Activated CD4-positive, alpha-beta T cell treated with anti-CD3 and anti-CD28 coated beads, Interleukin-2, Interleukin-4, amounts not matched to agents 100 ng/mL and 50 ng/mL, durations not matched to agents 16 hours and 8 hours (primary cell): ENCODE results near the gene SUSD5.
"Not testable (repeated sequence)": the region's sequence is repeated elsewhere in the genome, so short reads cannot be mapped to it uniquely, and the experiment has no call there.

Experiments
- DNase-seq: peaks from one replicate; pipeline ENCODE4 v3.0.0-alpha.2; 2020; ENCODE audit warnings: low spot score

SUSD5 gene

DNA sequence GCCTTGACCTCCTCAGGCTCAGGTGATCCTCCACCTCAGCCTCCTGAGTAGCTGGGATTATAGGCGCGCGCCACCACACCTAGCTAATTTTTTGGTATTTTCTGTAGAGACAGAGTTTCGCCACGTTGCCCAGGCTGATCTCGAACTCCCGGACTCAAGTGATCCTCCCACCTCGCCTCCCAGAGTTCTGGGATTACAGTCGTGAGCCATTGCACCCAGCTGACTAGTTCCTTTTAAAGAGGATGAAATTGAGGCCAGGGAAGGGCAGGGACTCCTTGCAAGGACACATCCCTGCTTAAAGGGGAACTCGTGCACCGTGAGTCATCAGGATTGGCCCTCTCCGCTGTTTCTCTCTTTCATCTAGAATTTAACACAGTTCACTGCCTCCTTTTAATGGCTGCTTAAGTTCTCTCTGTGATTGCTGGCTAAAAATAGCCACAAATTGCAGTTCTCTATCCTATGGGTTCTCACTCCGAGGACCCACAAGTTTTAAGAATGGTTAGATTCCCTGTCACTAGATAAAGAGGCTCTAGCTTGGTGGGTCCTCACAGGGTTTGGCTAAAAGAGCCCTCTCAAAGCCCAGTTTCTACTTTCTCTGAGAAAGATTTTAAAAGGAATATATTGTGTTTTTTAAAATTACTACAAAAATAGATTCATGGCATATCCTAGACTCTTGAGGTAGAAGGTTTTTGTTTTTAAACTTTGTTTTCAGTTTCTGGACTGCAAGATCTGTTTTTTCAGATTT lies 103.4 kb downstream of the SUSD5 start:
- DNase-seq = no peak

GRCh38 chr3:33114622-33115023 lies 104.0 kb downstream of the SUSD5 start:
- DNase-seq = no peak

DNA sequence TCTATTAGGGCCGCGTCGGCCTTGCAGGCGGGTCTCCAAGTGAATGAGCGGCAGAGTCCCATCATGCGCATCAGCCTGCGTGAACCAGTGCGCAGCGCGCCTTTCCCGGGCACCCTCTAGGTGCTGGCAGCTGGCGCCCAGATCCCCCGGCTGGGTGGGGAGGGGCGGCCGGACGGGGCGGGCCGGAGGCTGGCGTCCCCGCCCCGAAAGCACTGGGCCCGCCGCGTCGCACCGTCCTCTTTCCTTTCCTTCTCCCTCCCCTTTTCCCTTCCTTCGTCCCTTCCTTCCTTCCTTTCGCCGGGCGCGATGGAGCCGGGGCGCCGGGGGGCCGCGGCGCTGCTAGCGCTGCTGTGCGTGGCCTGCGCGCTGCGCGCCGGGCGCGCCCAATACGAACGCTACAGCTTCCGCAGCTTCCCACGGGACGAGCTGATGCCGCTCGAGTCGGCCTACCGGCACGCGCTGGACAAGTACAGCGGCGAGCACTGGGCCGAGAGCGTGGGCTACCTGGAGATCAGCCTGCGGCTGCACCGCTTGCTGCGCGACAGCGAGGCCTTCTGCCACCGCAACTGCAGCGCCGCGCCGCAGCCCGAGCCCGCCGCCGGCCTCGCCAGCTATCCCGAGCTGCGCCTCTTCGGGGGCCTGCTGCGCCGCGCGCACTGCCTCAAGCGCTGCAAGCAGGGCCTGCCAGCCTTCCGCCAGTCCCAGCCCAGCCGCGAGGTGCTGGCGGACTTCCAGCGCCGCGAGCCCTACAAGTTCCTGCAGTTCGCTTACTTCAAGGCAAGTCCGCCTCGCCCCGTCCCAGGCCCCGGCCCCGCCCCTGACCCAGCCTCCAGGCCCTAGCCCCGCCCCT lies 104.6 kb downstream of the SUSD5 start, which contains the start of gene CRTAP:
TSS of gene CRTAP (plus strand) at position 243 of the 850 bp plus-strand sequence. CDS start at position 307, 64 bp downstream.
- peak; percentile 87 for DNase-seq

GRCh38 chr3:33111581-33111980 lies 107.0 kb downstream of the SUSD5 start:
- DNase-seq = peak; percentile 69

GRCh38 chr3:33106854-33107253 lies 111.8 kb downstream of the SUSD5 start:
- not testable (repeated sequence) for DNase-seq

DNA sequence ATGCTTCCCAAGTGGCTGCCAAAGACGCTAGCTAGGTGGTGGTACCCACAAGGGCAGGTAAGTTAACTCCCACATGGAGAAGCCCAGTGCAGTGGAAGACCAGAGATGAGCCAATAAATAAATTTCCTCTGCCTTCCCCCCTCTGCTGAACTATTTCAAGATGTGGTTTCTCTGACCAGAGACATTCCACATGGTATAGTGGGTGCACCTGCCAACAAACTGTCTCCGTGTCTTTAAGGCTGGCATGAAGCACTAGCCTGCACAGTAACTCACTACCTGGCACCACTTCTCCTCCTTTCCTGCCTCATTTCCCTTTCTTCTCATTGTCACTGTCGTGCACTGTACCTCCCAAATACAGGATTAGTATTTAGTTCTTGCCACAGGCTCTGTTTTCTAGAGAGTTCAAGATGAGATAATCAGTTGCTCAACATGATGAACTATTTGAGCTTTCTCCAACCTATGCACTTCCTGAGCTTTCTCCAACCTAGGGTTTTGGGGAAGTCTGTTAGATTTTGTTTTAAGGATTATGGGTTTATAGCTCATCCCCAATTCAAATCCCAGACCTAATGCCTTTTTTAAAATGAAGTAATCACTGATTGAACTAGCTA lies 113.2 kb downstream of the SUSD5 start:
- no peak for DNase-seq

DNA sequence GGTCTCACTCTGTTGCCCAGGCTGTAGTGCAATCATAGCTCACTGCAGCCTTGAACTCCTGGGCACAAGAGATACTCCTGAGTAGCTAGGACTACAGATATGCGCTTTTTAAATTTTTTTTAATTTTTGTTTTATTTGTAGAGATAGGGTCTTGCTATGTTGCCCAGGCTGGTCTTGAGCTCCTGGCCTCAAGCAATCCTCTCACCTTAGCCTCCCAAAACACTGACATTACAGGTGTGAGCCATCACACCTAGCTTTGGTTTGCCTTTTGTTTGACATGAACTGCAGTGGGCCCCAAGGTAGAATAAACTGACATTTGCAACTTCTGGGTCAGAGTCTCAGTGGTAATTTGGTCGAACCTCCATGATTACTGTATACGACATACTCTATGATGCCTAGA lies 113.8 kb downstream of the SUSD5 start:
- no peak for DNase-seq

DNA sequence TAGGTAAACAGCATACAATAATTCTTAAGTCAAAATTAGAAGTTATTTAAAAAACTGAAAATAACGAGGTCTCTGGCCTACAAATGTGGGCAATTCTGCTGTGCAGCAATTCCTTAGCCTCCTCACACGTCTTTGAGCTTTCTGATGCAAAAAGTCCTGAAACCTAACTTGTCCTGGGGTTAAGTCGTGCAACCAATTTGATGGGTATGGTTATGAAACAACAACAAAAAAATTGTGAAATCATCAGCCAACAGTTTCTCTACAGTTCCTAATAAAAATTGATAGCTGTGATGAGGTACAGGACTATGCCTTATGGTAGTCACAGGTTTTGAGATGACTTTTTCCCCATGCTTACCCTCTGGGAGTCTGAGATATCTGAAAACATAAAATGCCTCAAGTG lies 115.1 kb downstream of the SUSD5 start:
- no peak for DNase-seq

DNA sequence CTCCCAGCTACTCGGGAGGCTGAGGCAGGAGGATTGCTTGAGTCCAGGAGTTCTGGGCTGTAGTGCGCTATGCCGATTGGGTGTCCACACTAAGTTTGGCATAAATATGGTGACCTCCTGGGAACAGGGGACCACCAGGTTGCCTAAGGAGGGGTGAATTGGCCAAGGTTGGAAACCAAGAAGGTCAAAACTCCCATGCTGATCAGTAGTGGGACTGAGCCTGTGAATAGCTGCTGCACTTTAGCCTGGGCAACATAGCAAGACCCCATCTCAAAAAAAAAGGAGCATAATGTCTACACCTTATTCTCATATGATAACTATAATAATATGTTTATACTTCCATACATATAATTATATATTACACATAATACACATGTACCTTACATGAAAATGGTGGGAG lies 115.6 kb downstream of the SUSD5 start:
- no peak for DNase-seq

- no peak for DNase-seq
These were observed 118.4 kb downstream of the SUSD5 start for GRCh38 chr3:33100229-33100628.
